Activated CD4-positive, alpha-beta T cell treated with anti-CD3 and anti-CD28 coated beads for 36 hours (primary cell): ENCODE data around the gene PUM1. TPM values are rescaled to one million over a fixed set of nuclear protein-coding genes. Genes with fewer than 3 reads are reported as not detected.

ENCODE experiments used
- ATAC-seq: fragments of 200-7000 bp; cut with Tn5 transposase; one replicate; pipeline ENCODE4 v1.10.0; 2021; ENCODE audit warnings: mild to moderate bottlenecking, moderate library complexity
- CTCF ChIA-PET: fragments of 350-600 bp; sonication (Branson Sonifier 250); formaldehyde crosslinking; loops from one replicate; lab custom pipeline; 2021; ENCODE audit warnings: antibody characterized with exemption; lab: Charles Lee
- POLR2A ChIA-PET: fragments of 350-600 bp; sonication (Branson Sonifier 250); formaldehyde crosslinking; loops from one replicate; lab custom pipeline; 2021; ENCODE audit warnings: antibody characterized with exemption, inconsistent platforms; lab: Charles Lee
- DNase-seq: peaks from one replicate; pipeline ENCODE4 v3.0.0-alpha.2; 2020
- H3K27ac Mint-ChIP-seq: one replicate; pipeline ENCODE4 v1.8.0; 2021; ENCODE audit warnings: mixed read lengths
- H3K27me3 Mint-ChIP-seq: one replicate; pipeline ENCODE4 v1.8.0; 2021; ENCODE audit warnings: mixed read lengths
- H3K36me3 Mint-ChIP-seq: one replicate; pipeline ENCODE4 v1.8.0; 2021; ENCODE audit warnings: low read depth, mixed read lengths
- H3K4me1 Mint-ChIP-seq: one replicate; pipeline ENCODE4 v1.8.0; 2021; ENCODE audit warnings: mixed read lengths
- H3K4me3 Mint-ChIP-seq: one replicate; pipeline ENCODE4 v1.8.0; 2021; ENCODE audit warnings: mild to moderate bottlenecking, moderate library complexity, mixed read lengths
- H3K9me3 Mint-ChIP-seq: one replicate; pipeline ENCODE4 v1.8.0; 2021; ENCODE audit warnings: low read depth, mixed read lengths
- intact Hi-C, 2 experiments: fragments of 100-400 bp; cut with DNase I in 1 of 2; cut with micrococcal nuclease in 1 of 2; formaldehyde crosslinking; loops; one replicate each; pipeline versions ENCODE4 v1.14.2 to v1.15.1; 2022 to 2024; cut with DNase I, micrococcal nuclease
- total RNA-seq, 2 experiments: library from RNA; stranded (reverse); gene quantifications; one replicate each; pipeline ENCODE4 v1.2.3, GENCODE V29; 2021

The PUM1 gene
- total RNA-seq, 2 experiments from 2014 or later: 87.1 to 91.4 TPM

GRCh38 chr1:30904962-30905335 lies 160.6 kb downstream of the PUM1 start:
- no peak for ATAC-seq
- intact Hi-C loops: no loop called here
- Mint-ChIP-seq H3K4me1 (peaks cover 11% of the 10 kb centered on the region), H3K9me3 (no peaks in the 10 kb centered on the region), H3K36me3 (no peaks in the 10 kb centered on the region), H3K27ac (no peak overlapping the region), H3K4me3 (no peak overlapping the region), H3K27me3 (peaks cover 28% of the 10 kb centered on the region)
- ChIA-PET CTCF (interaction anchor here (0.8 to 2.5 kb wide), 3 partner anchors 24 to 126 kb away, joined by 3 to 11 read pairs (median 4); no protein-coding TSS in a partner anchor), POLR2A (no interaction called here)
- no peak for DNase-seq

GRCh38 chr1:30904191-30904961 lies 161.1 kb downstream of the PUM1 start:
- peaks cover 23% of the 10 kb centered on the region for H3K27me3 Mint-ChIP-seq
- H3K4me3 Mint-ChIP-seq: no peak overlapping the region
- ATAC-seq (no peak), DNase-seq (no peak)
- POLR2A ChIA-PET: no interaction called here
- no peaks in the 10 kb centered on the region for H3K36me3 Mint-ChIP-seq
- intact Hi-C loops: no loop called here
- H3K27ac Mint-ChIP-seq: no peak overlapping the region
- peaks cover 9% of the 10 kb centered on the region for H3K4me1 Mint-ChIP-seq
- CTCF ChIA-PET: interaction anchor here (0.7 to 2.5 kb wide), 4 partner anchors 24 to 126 kb away, joined by 3 to 11 read pairs (median 4); no protein-coding TSS in a partner anchor
- no peaks in the 10 kb centered on the region for H3K9me3 Mint-ChIP-seq

GRCh38 chr1:30903343-30904034 lies 162.0 kb downstream of the PUM1 start:
- Mint-ChIP-seq H3K27ac (no peak overlapping the region), H3K4me1 (peaks cover 6% of the 10 kb centered on the region), H3K4me3 (no peak overlapping the region), H3K27me3 (peaks cover 18% of the 10 kb centered on the region), H3K36me3 (no peaks in the 10 kb centered on the region), H3K9me3 (no peaks in the 10 kb centered on the region)
- no peak for DNase-seq
- CTCF ChIA-PET: interaction anchor here (0.6 to 2.5 kb wide), 3 partner anchors 11 to 102 kb away, joined by 3 to 11 read pairs (median 3); no protein-coding TSS in a partner anchor
- ATAC-seq: no peak
- POLR2A ChIA-PET: no interaction called here
- intact Hi-C loops: no loop called here

- CTCF ChIA-PET: interaction anchor here (0.6 to 2.5 kb wide), 2 partner anchors 11 to 101 kb away, joined by 3 to 11 read pairs; no protein-coding TSS in a partner anchor
- no peak for DNase-seq
- ATAC-seq: no peak
- Mint-ChIP-seq H3K9me3 (no peaks in the 10 kb centered on the region), H3K4me3 (no peak overlapping the region), H3K4me1 (peaks cover 5% of the 10 kb centered on the region), H3K27me3 (peaks cover 17% of the 10 kb centered on the region), H3K27ac (no peak overlapping the region), H3K36me3 (no peaks in the 10 kb centered on the region)
- POLR2A ChIA-PET: no interaction called here
- intact Hi-C loops: no loop called here
Observed at GRCh38 chr1:30902593-30903290, 162.8 kb downstream of the PUM1 start.

DNA sequence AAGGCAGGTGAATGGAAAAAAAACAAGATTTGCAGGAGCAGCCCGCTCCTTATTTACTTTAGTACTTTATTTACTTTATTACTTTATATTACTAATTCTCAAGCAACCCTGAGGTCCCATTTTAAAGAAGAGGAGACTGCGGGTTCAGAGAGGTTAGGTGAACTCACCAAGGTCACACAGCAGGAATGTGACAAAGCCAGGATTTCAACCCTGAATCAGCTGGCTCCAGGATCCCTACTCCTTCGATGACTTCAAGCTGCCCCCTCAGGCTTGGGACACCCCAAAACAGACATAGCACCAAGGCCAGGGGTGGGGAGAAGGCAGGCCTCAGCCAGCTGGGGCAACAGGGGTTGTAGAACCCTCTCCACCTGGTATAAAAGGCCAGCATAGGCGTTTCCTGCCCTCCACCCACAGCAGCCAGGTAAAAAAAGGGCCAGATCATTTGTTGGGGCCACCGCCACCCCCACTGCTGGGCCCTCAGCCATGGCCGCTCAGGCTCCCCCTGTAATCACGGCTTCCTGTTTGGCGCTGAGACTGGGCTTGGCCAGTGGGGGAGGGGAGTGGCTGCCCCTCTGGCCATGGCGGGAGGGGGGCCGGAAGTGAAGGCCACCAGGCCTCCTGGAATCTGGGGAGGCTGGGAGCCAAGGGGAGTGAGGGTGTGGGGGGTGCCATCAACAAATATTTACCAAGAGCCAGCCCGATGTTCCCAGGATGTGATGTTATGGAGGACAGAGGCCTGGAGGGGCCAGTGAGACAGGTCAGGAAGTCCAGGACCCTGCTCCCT lies 163.5 kb downstream of the PUM1 start:
- H3K27me3 Mint-ChIP-seq: peaks cover 10% of the 10 kb centered on the region
- POLR2A ChIA-PET: no interaction called here
- DNase-seq (no peak), ATAC-seq (no peak)
- no peak overlapping the region for H3K27ac Mint-ChIP-seq
- no peaks in the 10 kb centered on the region for H3K9me3 Mint-ChIP-seq
- H3K4me3 Mint-ChIP-seq: no peak overlapping the region
- CTCF ChIA-PET: interaction anchor here (0.7 kb wide), 2 partner anchors 45 to 1063 kb away, joined by 3 read pairs; no protein-coding TSS in a partner anchor
- H3K4me1 Mint-ChIP-seq: no peaks in the 10 kb centered on the region
- H3K36me3 Mint-ChIP-seq: no peaks in the 10 kb centered on the region
- intact Hi-C loops: no loop called here

DNA sequence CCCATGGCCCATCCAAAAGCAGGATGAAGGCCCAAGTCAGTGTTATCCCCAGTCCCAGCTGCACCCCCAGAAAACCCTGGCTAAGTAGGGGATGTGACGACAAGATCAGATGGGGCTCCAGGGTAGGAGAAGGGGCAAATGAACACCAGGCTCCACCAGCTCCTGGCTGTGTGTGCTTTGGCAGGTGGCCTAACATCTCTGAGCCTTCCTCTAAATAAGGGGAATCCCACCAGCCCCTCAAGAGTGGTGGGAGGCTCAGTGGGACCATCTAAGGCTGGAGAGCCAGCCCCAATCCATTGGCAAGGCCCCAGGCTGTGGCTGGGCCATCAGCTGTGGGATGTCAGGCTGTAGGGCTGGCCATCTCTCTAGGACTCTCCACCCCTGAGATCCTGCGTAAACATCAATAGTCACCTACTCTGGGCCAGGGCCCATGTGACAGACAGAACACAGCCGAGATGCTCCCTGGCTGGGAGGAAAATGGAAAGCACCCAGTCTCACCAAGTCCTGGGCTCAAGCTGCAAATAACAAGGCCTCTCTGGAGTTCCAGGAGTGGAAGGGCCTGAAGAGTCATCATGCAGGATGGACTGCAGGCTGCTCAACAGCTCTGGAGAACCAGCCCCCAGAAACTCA lies 164.5 kb downstream of the PUM1 start:
- CTCF ChIA-PET: no interaction called here
- ATAC-seq (no peak), DNase-seq (no peak)
- Mint-ChIP-seq H3K9me3 (no peaks in the 10 kb centered on the region), H3K4me3 (no peak overlapping the region), H3K36me3 (no peaks in the 10 kb centered on the region), H3K4me1 (no peaks in the 10 kb centered on the region), H3K27ac (no peak overlapping the region), H3K27me3 (peaks cover 6% of the 10 kb centered on the region)
- POLR2A ChIA-PET: no interaction called here
- intact Hi-C loops: no loop called here

GRCh38 chr1:30900486-30900885 lies 165.0 kb downstream of the PUM1 start:
- Mint-ChIP-seq H3K4me1 (no peaks in the 10 kb centered on the region), H3K27ac (no peak overlapping the region), H3K36me3 (no peaks in the 10 kb centered on the region), H3K4me3 (no peak overlapping the region), H3K27me3 (peaks cover 2% of the 10 kb centered on the region), H3K9me3 (no peaks in the 10 kb centered on the region)
- intact Hi-C loops: no loop called here
- ChIA-PET POLR2A (no interaction called here), CTCF (interaction anchor here (0.5 kb wide), 2 partner anchors 98 to 110 kb away, joined by 3 read pairs; no protein-coding TSS in a partner anchor)
- DNase-seq: no peak
- ATAC-seq: no peak

DNA sequence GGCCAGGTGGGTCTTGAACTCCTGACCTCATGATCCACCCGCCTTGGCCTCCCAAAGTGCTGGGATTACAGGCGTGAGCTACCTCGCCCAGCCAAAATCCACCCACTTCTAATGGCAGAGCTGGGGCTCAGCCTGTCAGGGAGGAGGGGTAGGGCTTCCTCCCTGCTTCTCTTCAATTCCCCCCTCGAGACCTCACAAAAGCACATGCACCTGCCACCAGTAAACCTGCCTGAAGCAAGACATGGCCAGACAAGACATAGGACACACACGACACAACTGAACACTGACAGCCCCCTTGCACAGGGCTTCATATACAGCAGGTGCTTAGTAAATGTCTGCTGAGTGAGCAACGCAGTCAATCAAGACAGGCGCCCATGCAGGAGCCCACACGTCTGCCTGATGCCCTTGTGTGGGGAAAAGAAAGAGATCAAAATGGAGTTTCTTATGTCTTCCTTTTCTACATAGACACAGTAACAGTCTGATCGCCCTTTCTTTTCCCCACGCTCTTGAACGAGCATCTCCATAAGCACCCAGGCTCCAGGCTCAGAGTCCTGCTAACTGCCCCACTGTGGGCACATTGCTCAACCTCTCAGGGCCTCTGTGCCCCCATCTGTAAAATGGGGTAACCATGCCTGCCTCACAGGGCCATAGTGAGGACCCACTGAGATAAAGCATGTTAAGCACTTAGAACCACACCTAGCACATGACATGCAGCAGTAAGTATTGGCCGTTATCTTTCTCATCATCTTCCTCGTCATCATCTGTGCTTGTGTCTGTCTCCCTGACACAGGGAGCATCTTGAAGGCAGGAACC lies 165.7 kb downstream of the PUM1 start:
- no peak for DNase-seq
- ChIA-PET POLR2A (no interaction called here), CTCF (interaction anchor here (0.5 to 0.6 kb wide), 3 partner anchors 98 to 1525 kb away, joined by 3 read pairs; no protein-coding TSS in a partner anchor)
- Mint-ChIP-seq H3K36me3 (no peaks in the 10 kb centered on the region), H3K27me3 (no peaks in the 10 kb centered on the region), H3K4me1 (no peaks in the 10 kb centered on the region), H3K4me3 (no peak overlapping the region), H3K9me3 (no peaks in the 10 kb centered on the region), H3K27ac (no peak overlapping the region)
- ATAC-seq: no peak
- intact Hi-C loops: no loop called here

GRCh38 chr1:30898031-30898815 lies 167.3 kb downstream of the PUM1 start:
- CTCF ChIA-PET: interaction anchor here (1.3 to 1.7 kb wide), 2 partner anchors 31 to 97 kb away, joined by 3 to 7 read pairs; no protein-coding TSS in a partner anchor
- no peaks in the 10 kb centered on the region for H3K4me1 Mint-ChIP-seq

More at GRCh38 chr1:30898031-30898815, 167.3 kb downstream of the PUM1 start:
- no peaks in the 10 kb centered on the region for H3K36me3 Mint-ChIP-seq
- no peaks in the 10 kb centered on the region for H3K27me3 Mint-ChIP-seq
- H3K4me3 Mint-ChIP-seq: no peak overlapping the region
- ATAC-seq (no peak), DNase-seq (no peak)
- H3K9me3 Mint-ChIP-seq: no peaks in the 10 kb centered on the region
- POLR2A ChIA-PET: no interaction called here
- intact Hi-C loops: no loop called here
- H3K27ac Mint-ChIP-seq: no peak overlapping the region
